BJ (cell line): ENCODE data around the gene SLC7A8. TPM values are rescaled to one million over a fixed set of nuclear protein-coding genes. Genes with fewer than 3 reads are reported as not detected.

Experiments
- CTCF ChIA-PET: fragments of 350-600 bp; formaldehyde crosslinking; extraction: SDS; loops from one replicate; lab custom pipeline; 2021; ENCODE audit warnings: antibody characterized with exemption, inconsistent platforms; lab: Yijun Ruan, JAX
- POLR2A ChIA-PET: fragments of 300-600 bp; sonication (Branson Sonifier 250); formaldehyde crosslinking; extraction: SDS; loops from one replicate; lab custom pipeline; 2021; ENCODE audit warnings: antibody characterized with exemption; lab: Charles Lee
- DNase-seq: peaks from one replicate; pipeline ENCODE4 v3.0.0-alpha.2; 2011; ENCODE audit warnings: low read depth
- H3K27me3 ChIP-seq: 2 replicates; pipeline ENCODE4 v1.6.0; 2011; ENCODE audit warnings: low read length; ENCODE audit not compliant: control insufficient read depth, insufficient read depth
- H3K36me3 ChIP-seq: 2 replicates; pipeline ENCODE4 v1.5.1; 2011; ENCODE audit warnings: low read length; ENCODE audit not compliant: control insufficient read depth, insufficient read depth
- H3K4me3 ChIP-seq: 2 replicates; pipeline ENCODE4 v1.5.1; 2011; ENCODE audit warnings: low read depth, mild to moderate bottlenecking, control low read depth, low read length
- polyA plus RNA-seq: library from polyadenylated mRNA; depleted of rRNA; stranded (reverse); fragments of >200 nt; gene quantifications from 2 replicates; pipeline ENCODE4 v1.2.3, GENCODE V29; 2011
- TF ChIP-seq, protein P1 (sequence below): IDR thresholded peaks from 2 replicates; pipeline ENCODE4 v1.5.1; 2011; ENCODE audit warnings: low read depth, mild to moderate bottlenecking, control low read depth, inconsistent platforms, low read length, moderate library complexity; ENCODE audit not compliant: insufficient read depth

SLC7A8 gene
- polyA plus RNA-seq, 1 experiment: 4.6 TPM

- Histone ChIP-seq H3K4me3 (no peak overlapping the region), H3K36me3 (peaks cover 8% of the 10 kb centered on the region), H3K27me3 (no peaks in the 10 kb centered on the region)
- ChIA-PET POLR2A (no interaction called here), CTCF (interaction anchor here (1.5 to 6.1 kb wide), 7 partner anchors 10 to 46 kb away, joined by 5 to 44 read pairs (median 12); partner anchors contain the start of gene CDH24)
- no peak for DNase-seq
- TF ChIP-seq, protein P1, sequence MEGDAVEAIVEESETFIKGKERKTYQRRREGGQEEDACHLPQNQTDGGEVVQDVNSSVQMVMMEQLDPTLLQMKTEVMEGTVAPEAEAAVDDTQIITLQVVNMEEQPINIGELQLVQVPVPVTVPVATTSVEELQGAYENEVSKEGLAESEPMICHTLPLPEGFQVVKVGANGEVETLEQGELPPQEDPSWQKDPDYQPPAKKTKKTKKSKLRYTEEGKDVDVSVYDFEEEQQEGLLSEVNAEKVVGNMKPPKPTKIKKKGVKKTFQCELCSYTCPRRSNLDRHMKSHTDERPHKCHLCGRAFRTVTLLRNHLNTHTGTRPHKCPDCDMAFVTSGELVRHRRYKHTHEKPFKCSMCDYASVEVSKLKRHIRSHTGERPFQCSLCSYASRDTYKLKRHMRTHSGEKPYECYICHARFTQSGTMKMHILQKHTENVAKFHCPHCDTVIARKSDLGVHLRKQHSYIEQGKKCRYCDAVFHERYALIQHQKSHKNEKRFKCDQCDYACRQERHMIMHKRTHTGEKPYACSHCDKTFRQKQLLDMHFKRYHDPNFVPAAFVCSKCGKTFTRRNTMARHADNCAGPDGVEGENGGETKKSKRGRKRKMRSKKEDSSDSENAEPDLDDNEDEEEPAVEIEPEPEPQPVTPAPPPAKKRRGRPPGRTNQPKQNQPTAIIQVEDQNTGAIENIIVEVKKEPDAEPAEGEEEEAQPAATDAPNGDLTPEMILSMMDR: no peak
These were observed 81.4 kb downstream of the SLC7A8 start for GRCh38 chr14:23101986-23102625.

DNA sequence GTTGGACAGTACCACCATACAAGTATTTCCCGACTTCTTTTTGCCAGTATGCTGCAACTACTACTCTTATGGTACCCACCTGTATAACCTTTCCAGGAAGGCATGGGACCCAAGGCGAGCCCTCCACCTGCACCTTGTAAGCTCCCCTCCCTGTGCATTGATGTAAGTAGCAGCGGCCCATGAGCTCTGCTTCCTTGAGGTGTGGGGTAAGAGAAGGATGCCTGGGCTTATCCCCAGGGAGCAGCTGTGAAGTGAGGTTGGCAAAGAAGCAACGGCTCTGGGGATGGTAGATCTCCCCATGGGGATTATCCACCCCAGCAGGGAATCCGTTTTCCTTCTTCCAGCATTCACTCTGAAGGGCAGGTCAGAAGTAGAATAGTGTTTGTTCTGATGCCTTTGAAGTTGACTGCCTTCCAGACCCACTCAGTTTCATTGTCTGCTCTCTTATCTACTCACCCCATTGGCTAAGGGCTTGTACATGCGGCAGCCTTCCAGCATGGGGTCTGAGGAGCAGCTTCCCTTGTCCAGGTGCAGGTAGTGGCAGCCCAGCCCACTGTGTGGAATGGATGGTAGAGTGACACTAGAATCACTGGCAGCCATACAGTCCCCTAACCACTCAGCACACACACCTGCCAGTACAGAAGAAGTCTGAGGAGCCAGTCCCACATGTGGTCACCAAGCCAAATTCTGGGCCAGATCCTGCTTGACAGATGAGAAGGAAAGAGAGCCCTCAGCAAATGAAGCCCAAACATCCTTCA lies 82.1 kb downstream of the SLC7A8 start:
- ChIA-PET POLR2A (no interaction called here), CTCF (interaction anchor here (1.5 to 6.1 kb wide), 7 partner anchors 10 to 46 kb away, joined by 5 to 44 read pairs (median 12); partner anchors contain the start of gene CDH24)
- Histone ChIP-seq H3K4me3 (no peak overlapping the region), H3K36me3 (peaks cover 8% of the 10 kb centered on the region), H3K27me3 (no peaks in the 10 kb centered on the region)
- TF ChIP-seq, protein P1: no peak
- DNase-seq: no peak

- TF ChIP-seq, protein P1: no peak
- Histone ChIP-seq H3K4me3 (no peak overlapping the region), H3K36me3 (peaks cover 8% of the 10 kb centered on the region)
These were observed 84.1 kb downstream of the SLC7A8 start for GRCh38 chr14:23099212-23099861.

DNA sequence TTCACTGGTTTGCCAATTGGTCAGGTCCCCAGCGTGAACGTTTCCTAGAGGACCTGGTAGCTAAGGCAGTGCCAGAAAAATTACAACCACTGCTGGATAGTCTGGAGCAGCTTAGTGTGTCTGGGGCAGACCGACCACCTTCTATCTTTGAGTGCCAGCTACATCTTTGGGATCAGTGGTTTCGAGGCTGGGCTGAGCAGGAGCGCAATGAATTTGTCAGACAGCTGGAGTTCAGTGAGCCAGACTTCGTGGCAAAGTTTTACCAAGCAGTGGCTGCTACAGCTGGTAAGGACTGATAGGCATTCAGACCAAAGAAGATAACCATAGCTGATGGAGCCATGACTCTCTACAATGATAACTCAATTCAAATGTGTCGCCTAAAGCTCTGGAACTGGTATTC lies 85.7 kb downstream of the SLC7A8 start:
- TF ChIP-seq, protein P1: no peak
- DNase-seq: no peak
- peaks cover 8% of the 10 kb centered on the region for H3K36me3 ChIP-seq
- CTCF ChIA-PET: interaction anchor here (0.6 to 6.1 kb wide), 7 partner anchors 14 to 125 kb away, joined by 3 to 44 read pairs (median 3); partner anchors contain the start of gene CDH24
- H3K27me3 ChIP-seq: no peaks in the 10 kb centered on the region
- POLR2A ChIA-PET: no interaction called here
- no peak overlapping the region for H3K4me3 ChIP-seq

More at GRCh38 chr14:23099212-23099861, 84.1 kb downstream of the SLC7A8 start:
- POLR2A ChIA-PET: no interaction called here
- no peak for DNase-seq
- CTCF ChIA-PET: interaction anchor here (0.6 to 6.1 kb wide), 8 partner anchors 12 to 202 kb away, joined by 3 to 44 read pairs (median 4); partner anchors contain the start of gene AJUBA
- no peaks in the 10 kb centered on the region for H3K27me3 ChIP-seq
